ENCODE data around the gene TMCC2.
"Not testable (repeated sequence)": the region's sequence is repeated elsewhere in the genome, so short reads cannot be mapped to it uniquely, and the experiment has no call there.

TMCC2 gene

DNA sequence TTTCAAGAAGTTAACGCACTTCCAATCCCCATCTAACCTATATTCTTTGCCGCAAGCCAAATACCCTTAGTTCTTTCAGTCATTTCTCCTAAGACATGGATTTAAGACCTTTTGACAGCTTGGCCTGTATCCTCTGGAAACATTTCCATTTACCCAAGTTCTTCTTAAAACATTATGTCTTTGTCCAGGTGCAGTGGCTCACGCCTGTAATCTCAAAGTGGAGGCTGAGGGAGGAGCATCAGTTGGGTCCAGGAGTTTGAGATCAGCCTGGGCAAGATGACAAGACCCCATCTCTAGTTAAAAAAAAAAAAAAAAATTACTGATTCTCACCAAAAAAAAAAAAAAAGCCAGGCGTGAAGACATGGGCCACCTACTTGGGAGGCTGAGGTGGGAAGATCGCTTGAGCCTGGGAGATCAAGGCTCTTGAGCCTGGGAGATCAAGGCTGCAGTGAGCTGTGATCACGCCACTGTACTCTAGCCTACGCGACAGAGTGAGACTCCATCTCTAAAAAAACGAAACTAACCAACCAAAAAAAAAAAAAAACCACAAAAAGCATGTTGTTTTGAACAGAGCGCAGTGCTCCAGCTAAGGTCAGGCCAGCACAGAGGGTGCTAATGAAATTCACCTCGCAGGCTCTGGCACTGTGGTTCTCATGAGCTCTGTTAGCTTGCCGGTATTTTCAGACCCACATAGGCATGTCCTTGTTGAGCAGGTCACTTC, 57.8 kb downstream of the TMCC2 start:
- peak; percentile 68 for DNase-seq

- peak; percentile 81 for DNase-seq
These were observed 58.7 kb downstream of the TMCC2 start for GRCh38 chr1:205286335-205286950.

DNA sequence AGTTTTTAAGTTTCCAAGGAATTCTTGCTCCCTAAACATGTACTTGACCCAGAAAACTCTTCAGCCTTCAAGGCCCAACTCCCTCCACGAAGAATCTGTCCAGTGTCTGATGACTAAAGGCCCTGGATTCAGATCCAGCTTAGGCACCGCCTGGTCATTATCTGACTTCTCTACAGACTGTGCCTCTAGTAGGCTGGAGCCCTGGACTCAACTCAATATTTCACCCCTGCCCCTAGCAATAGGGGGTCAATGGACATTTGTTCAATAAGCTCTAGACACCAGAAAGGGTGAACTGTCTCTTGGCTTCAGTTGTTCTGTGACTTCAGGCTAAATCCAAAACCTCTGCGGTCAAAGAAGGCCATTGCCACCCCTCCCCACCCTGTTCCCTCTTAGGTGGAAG, 59.3 kb downstream of the TMCC2 start:
- DNase-seq = no peak

GRCh38 chr1:205287767-205288559, 60.2 kb downstream of the TMCC2 start:
- DNase-seq = peak; percentile 91

GRCh38 chr1:205291596-205291995, 63.9 kb downstream of the TMCC2 start:
- no peak for DNase-seq

GRCh38 chr1:205293350-205294074, 65.8 kb downstream of the TMCC2 start:
- DNase-seq = no peak

GRCh38 chr1:205294175-205294917, 66.6 kb downstream of the TMCC2 start:
- no peak for DNase-seq

- DNase-seq = no peak
These were observed 67.2 kb downstream of the TMCC2 start for GRCh38 chr1:205294934-205295333.

DNA sequence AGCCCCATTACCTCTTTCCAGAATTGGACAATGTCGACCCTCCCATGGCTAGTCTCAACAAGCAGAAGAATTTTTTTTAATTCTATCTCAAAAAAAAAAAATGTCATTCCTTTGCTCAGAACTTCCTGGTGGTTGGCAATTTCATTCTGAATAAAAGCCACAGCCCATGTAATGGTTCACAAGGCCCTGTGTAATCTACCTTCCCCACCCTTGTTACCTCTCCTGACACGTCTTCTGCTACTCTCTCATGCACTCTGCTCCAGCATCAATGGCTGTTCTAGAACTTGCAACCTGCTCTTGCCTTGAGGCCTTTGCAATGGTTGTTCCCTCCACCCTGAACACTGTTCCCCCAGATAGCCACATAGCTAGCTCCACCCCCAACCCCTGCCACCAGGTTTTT, 68.4 kb downstream of the TMCC2 start:
- no peak for DNase-seq

GRCh38 chr1:205297546-205298177, 69.9 kb downstream of the TMCC2 start:
- DNase-seq = not testable (repeated sequence)

- DNase-seq = no peak
These were observed 70.6 kb downstream of the TMCC2 start for GRCh38 chr1:205298191-205298994.

GRCh38 chr1:205300149-205300548, 72.4 kb downstream of the TMCC2 start:
- no peak for DNase-seq

- no peak for DNase-seq
These were observed 73.6 kb downstream of the TMCC2 start for GRCh38 chr1:205301205-205301821.

- DNase-seq = no peak
These were observed 74.3 kb downstream of the TMCC2 start for GRCh38 chr1:205301842-205302588.

GRCh38 chr1:205303247-205303888, 75.6 kb downstream of the TMCC2 start:
- DNase-seq = no peak

- DNase-seq = no peak
These were observed 76.4 kb downstream of the TMCC2 start for GRCh38 chr1:205304046-205304694.

DNA sequence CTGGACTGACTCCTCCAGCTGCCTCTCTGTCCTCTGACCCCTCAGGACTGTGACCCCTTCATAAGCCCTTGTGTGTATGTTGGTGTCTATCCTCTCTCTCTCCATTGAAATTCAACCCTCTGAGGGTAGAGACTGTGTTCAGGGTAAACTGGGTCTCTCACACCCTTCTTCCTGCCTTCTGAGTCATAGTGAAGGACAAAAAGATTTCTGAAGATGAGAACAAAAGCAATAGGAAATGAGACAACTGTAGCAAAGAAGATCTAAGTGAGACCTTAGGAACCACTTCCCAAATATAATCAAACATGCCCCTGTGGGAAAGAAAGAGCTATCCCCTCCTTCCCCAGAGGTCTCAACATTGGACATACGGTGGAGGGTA, 76.9 kb downstream of the TMCC2 start:
- DNase-seq = no peak

DNA sequence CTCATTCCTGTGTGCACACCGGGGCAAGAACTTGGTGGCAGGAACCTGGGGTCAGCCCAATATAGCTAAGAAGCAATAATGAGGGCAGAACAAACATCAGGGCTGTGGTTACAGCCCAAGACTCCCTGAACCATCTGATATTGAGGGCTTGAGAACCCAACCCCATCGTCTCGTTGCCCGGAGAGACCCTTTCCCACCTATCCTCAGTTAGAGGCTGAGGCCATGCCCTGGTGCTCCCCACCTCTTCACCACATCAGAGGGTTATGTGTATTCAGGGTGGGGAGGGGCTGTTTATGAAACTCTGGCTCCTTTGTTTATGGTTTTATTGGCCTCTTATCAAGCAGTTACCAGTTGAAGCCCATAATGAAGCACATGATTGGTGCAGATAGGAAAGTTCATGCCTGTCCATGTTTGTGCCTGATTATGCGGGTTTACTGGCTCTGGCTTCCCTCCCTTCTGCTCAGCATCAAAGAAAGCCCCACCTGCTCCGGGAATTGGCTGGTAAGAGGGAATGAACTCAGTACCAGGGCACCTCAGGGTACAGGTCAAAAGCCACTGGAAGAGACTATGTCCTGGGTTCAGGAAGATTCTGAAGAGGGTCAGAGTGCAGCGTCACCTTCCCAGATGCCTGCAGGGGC, 79.3 kb downstream of the TMCC2 start:
- no peak for DNase-seq

Data from CD4-positive, alpha-beta T cell treated with Interleukin-21 for 1 hour (primary cell).